WTC11 (cell line): ENCODE measurements around the gene CEP192.

ENCODE experiments used
- MYBL2 ChIP-seq: sonication (generic); formaldehyde crosslinking; IDR thresholded peaks from 2 replicates; pipeline ENCODE4 v1.8.1; 2023; ENCODE audit warnings: mild to moderate bottlenecking, moderate library complexity, missing genetic modification reagents
- NFYB ChIP-seq: sonication (generic); formaldehyde crosslinking; conservative IDR thresholded peaks from 2 replicates; pipeline ENCODE4 v1.8.0; 2022; ENCODE audit warnings: low read depth, missing genetic modification reagents
- TF ChIP-seq, protein P1 (sequence below): fragments of 200-600 bp; IDR thresholded peaks from 2 replicates; pipeline ENCODE4 v1.8.0; 2022; ENCODE audit warnings: antibody characterized with exemption

DNA sequence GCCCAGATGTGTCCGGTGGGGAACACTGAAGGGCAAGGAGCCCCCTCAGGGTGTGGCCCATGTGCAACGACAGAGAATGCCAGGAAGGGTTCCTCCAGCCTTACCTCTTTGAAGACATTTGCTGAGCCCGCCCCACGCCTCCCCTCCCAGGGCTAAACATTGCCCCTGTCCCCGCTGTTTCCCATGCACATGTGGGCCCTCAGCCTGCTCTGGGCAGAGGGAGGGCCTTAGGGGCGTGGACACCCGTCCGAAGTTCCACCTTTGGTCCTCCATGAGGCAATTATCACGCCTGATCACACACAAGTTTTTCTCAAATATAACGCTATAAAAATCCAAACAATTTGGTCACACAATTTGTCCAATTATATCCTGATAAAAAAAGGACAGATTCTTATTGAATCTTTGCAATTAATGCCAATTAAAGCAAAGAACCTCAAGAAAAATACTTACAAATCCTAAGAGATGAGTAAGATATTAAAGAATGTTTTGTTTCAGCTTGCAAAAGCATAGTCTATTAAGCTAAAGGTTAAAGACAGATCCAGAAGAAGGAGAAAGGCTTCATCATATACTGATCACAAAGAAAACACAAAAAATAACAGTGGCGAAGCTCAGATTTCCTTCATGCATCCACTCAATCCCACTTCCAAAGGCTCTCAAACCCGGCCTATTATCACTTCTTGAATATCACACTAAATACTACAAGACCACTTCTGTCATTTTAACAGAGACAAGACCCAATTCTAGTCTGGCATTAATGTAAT lies 172.2 kb downstream of the CEP192 start:
- TF ChIP-seq, protein P1, sequence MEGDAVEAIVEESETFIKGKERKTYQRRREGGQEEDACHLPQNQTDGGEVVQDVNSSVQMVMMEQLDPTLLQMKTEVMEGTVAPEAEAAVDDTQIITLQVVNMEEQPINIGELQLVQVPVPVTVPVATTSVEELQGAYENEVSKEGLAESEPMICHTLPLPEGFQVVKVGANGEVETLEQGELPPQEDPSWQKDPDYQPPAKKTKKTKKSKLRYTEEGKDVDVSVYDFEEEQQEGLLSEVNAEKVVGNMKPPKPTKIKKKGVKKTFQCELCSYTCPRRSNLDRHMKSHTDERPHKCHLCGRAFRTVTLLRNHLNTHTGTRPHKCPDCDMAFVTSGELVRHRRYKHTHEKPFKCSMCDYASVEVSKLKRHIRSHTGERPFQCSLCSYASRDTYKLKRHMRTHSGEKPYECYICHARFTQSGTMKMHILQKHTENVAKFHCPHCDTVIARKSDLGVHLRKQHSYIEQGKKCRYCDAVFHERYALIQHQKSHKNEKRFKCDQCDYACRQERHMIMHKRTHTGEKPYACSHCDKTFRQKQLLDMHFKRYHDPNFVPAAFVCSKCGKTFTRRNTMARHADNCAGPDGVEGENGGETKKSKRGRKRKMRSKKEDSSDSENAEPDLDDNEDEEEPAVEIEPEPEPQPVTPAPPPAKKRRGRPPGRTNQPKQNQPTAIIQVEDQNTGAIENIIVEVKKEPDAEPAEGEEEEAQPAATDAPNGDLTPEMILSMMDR = no peak
- no peak for TF ChIP-seq MYBL2 (CRISPR knock-in tag)
- TF ChIP-seq NFYB (CRISPR knock-in tag) = no peak
